ENCODE data around the gene IL3RA. TPM values are rescaled to one million over a fixed set of nuclear protein-coding genes. Genes with fewer than 3 reads are reported as not detected.
"Not testable (repeated sequence)": the region's sequence is repeated elsewhere in the genome, so short reads cannot be mapped to it uniquely, and the experiment has no call there.

Gene IL3RA
- total RNA-seq, 1 experiment from 2014 or later: not detected

DNA sequence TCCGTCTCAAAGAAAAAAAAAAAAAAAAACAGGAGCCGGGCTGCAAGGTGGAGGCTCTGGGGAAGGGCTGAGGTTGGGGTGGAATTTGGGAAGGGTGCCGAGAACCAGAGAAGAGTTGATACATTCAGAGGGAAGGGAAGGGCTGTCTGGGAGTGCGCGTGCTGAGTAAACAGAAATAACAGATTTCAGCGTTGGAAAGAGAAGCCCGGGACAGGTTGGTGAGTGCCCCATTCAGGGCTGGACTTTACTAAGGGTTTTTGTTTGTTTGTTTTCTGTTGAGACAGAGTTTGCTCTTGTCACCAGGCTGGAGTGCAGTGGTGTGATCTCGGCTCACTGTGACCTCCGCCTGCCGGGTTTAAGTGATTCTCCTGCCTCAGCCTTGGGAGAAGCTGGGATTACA lies 1.7 kb upstream of the IL3RA start:
- BruUV-seq (replicated peaks): no TSS peak
- Mint-ChIP-seq H3K36me3 (ENCODE audit: insufficient read depth, unreplicated experiment) (no peaks in the 10 kb centered on the region), H3K4me1 (ENCODE audit: insufficient read depth, unreplicated experiment) (no peaks in the 10 kb centered on the region), H3K27me3 (ENCODE audit: insufficient read depth, unreplicated experiment) (no peaks in the 10 kb centered on the region), H3K9me3 (ENCODE audit: unreplicated experiment) (no peaks in the 10 kb centered on the region), H3K4me3 (ENCODE audit: unreplicated experiment) (no peak overlapping the region), H3K27ac (ENCODE audit: low read depth, unreplicated experiment) (no peak overlapping the region)
- TF ChIP-seq, protein P1, sequence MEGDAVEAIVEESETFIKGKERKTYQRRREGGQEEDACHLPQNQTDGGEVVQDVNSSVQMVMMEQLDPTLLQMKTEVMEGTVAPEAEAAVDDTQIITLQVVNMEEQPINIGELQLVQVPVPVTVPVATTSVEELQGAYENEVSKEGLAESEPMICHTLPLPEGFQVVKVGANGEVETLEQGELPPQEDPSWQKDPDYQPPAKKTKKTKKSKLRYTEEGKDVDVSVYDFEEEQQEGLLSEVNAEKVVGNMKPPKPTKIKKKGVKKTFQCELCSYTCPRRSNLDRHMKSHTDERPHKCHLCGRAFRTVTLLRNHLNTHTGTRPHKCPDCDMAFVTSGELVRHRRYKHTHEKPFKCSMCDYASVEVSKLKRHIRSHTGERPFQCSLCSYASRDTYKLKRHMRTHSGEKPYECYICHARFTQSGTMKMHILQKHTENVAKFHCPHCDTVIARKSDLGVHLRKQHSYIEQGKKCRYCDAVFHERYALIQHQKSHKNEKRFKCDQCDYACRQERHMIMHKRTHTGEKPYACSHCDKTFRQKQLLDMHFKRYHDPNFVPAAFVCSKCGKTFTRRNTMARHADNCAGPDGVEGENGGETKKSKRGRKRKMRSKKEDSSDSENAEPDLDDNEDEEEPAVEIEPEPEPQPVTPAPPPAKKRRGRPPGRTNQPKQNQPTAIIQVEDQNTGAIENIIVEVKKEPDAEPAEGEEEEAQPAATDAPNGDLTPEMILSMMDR (IDR thresholded peaks at IDR 0.05; ENCODE audit: unreplicated experiment): no peak
- CTCF ChIA-PET: no interaction called here
- POLR2A ChIA-PET: no interaction called here
- intact Hi-C loops (cut with micrococcal nuclease): no loop called here
- no peak for DNase-seq (ENCODE audit: unreplicated experiment)

DNA sequence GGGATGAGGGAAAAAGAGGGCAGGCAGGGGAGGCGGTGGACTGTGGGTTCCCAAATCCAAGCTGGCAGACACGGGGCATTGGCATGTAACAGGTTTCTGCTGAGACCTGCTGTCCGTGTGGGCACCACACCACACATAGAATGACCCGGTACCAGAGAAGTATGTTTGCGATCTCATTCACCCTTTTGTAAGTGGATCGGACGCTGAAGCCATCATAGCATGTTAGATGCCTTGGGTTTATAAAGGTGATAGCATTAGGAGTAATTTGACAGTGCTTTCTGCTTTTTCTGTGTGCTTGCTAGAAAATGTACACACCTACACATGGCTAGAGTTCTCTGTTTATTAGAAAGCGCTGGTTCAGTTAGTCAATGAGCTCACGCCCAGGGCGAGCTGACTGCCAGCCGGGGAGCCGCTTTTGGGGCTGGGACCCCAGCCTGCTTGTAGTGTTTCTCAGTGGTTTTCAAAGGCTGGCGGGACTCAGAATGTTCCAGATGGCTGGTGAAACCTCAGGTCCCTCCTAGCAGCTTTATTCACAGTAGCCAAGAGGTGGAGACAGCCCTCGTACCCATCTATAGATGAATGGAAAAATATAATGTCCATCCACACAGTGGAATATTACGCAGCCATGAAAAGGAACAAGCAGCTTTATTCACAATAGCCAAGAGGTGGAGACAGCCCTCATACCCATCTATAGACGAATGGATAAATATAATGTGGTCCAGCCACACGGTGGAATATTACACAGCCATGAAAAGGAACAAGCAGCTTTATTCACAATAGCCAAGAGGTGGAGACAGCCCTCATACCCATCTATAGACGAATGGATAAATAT lies 579 bp downstream of the IL3RA start:
- no peaks in the 10 kb centered on the region for H3K27me3 Mint-ChIP-seq (ENCODE audit: insufficient read depth, unreplicated experiment)
- POLR2A ChIA-PET: no interaction called here
- H3K9me3 Mint-ChIP-seq (ENCODE audit: unreplicated experiment): no peaks in the 10 kb centered on the region
- H3K4me1 Mint-ChIP-seq (ENCODE audit: insufficient read depth, unreplicated experiment): no peaks in the 10 kb centered on the region
- no peaks in the 10 kb centered on the region for H3K36me3 Mint-ChIP-seq (ENCODE audit: insufficient read depth, unreplicated experiment)
- intact Hi-C loops (cut with micrococcal nuclease): no loop called here
- no peak overlapping the region for H3K27ac Mint-ChIP-seq (ENCODE audit: low read depth, unreplicated experiment)
- no TSS peak for BruUV-seq (replicated peaks)
- no peak for DNase-seq (ENCODE audit: unreplicated experiment)
- TF ChIP-seq, protein P1 (IDR thresholded peaks at IDR 0.05; ENCODE audit: unreplicated experiment): no peak
- H3K4me3 Mint-ChIP-seq (ENCODE audit: unreplicated experiment): no peak overlapping the region
- CTCF ChIA-PET: no interaction called here

DNA sequence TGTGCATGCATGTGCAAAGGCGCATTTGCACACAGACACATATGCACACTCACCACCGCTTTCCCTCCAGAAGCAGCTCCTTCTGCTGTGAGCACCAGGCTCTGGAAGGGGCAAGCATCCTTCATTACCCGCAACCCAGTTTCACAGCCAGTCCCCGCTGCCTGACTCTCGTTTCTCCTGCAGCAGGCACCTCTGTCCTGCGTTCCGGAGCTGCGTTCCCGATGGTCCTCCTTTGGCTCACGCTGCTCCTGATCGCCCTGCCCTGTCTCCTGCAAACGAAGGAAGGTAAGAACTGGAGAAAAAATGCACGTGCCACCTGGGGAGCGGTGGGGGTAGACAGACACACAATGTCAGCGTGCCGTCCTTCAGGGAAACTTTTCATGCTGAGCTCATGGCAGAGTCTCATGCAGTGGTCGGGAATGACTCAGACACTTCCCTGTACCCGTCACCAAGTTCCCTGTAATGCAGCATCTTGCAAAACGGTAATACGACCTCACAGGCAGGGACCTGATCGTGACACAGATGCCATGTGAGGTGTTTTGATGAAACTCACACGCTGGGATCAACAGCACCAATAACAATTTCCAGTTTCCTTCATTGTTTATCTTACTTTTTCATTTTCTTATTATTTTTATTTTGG lies 5.1 kb downstream of the IL3RA start:
- Mint-ChIP-seq H3K4me1 (ENCODE audit: insufficient read depth, unreplicated experiment) (no peaks in the 10 kb centered on the region), H3K9me3 (ENCODE audit: unreplicated experiment) (no peaks in the 10 kb centered on the region), H3K27me3 (ENCODE audit: insufficient read depth, unreplicated experiment) (no peaks in the 10 kb centered on the region), H3K27ac (ENCODE audit: low read depth, unreplicated experiment) (no peak overlapping the region), H3K36me3 (ENCODE audit: insufficient read depth, unreplicated experiment) (no peaks in the 10 kb centered on the region), H3K4me3 (ENCODE audit: unreplicated experiment) (no peak overlapping the region)
- ChIA-PET CTCF (no interaction called here), POLR2A (no interaction called here)
- intact Hi-C loops (cut with micrococcal nuclease): no loop called here
- TF ChIP-seq, protein P1 (IDR thresholded peaks at IDR 0.05; ENCODE audit: unreplicated experiment): no peak
- no peak for DNase-seq (ENCODE audit: unreplicated experiment)
- no TSS peak for BruUV-seq (replicated peaks)

DNA sequence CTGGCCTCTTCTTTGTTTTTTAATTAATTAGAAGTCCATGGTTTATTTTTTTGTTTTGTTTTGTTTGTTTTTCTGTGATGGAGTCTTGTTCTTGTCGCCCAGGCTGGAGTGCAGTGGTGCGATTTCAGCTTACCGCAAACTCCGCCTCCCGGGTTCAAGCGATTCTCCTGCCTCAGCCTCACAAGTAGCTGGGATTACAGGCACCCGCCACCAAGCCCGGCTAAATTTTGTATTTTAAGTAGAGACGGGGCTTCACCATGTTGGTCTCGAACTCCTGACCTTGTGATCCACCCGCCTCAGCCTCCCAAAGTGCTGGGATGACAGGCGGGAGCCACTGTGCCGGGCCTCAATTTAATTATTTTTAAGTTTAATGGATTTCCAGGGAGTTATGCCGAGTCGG lies 13.0 kb downstream of the IL3RA start:
- H3K9me3 Mint-ChIP-seq (ENCODE audit: unreplicated experiment); intact Hi-C loops (cut with micrococcal nuclease); H3K4me3 Mint-ChIP-seq (ENCODE audit: unreplicated experiment); H3K36me3 Mint-ChIP-seq (ENCODE audit: insufficient read depth, unreplicated experiment); BruUV-seq (replicated peaks); H3K27me3 Mint-ChIP-seq (ENCODE audit: insufficient read depth, unreplicated experiment); H3K4me1 Mint-ChIP-seq (ENCODE audit: insufficient read depth, unreplicated experiment); CTCF ChIA-PET; H3K27ac Mint-ChIP-seq (ENCODE audit: low read depth, unreplicated experiment); DNase-seq (ENCODE audit: unreplicated experiment); POLR2A ChIA-PET: not testable (repeated sequence)
